ENCODE results near the gene CCDC134.

CCDC134 gene

GRCh38 chr22:41766476-41766875 is 34.0 kb upstream of the CCDC134 start:
- no peak overlapping the region for H3K27ac ChIP-seq
- no peak for DNase-seq (ENCODE audit: low spot score)
- H3K4me3 ChIP-seq = no peak overlapping the region
- TF ChIP-seq CTCF (IDR thresholded peaks at IDR 0.05) = no peak

GRCh38 chr22:41768430-41768829 is 32.0 kb upstream of the CCDC134 start:
- no peak overlapping the region for H3K27ac ChIP-seq
- no peak for DNase-seq (ENCODE audit: low spot score)

GRCh38 chr22:41770715-41771468 is 29.6 kb upstream of the CCDC134 start:
- H3K4me3 ChIP-seq = no peak overlapping the region
- DNase-seq (ENCODE audit: low spot score) = no peak
- TF ChIP-seq CTCF (IDR thresholded peaks at IDR 0.05) = no peak
- no peak overlapping the region for H3K27ac ChIP-seq

More at GRCh38 chr22:41768430-41768829, 32.0 kb upstream of the CCDC134 start:
- no peak overlapping the region for H3K4me3 ChIP-seq
- TF ChIP-seq CTCF (IDR thresholded peaks at IDR 0.05) = no peak

- no peak overlapping the region for H3K27ac ChIP-seq
- no peak for TF ChIP-seq CTCF (IDR thresholded peaks at IDR 0.05)
- DNase-seq (ENCODE audit: low spot score) = no peak
- no peak overlapping the region for H3K4me3 ChIP-seq
Observed at GRCh38 chr22:41772198-41772597, 28.3 kb upstream of the CCDC134 start.

- Histone ChIP-seq H3K4me3 (no peak overlapping the region), H3K27ac (no peak overlapping the region)
- DNase-seq (ENCODE audit: low spot score) = no peak
- TF ChIP-seq CTCF (IDR thresholded peaks at IDR 0.05) = no peak
Observed at GRCh38 chr22:41772645-41773044, 27.8 kb upstream of the CCDC134 start.

GRCh38 chr22:41775338-41775737 is 25.1 kb upstream of the CCDC134 start:
- no peak for DNase-seq (ENCODE audit: low spot score)
- H3K4me3 ChIP-seq = no peak overlapping the region
- H3K27ac ChIP-seq = no peak overlapping the region
- TF ChIP-seq CTCF (IDR thresholded peaks at IDR 0.05) = no peak

GRCh38 chr22:41775976-41776375 is 24.5 kb upstream of the CCDC134 start:
- TF ChIP-seq CTCF (IDR thresholded peaks at IDR 0.05) = no peak
- Histone ChIP-seq H3K27ac (no peak overlapping the region), H3K4me3 (no peak overlapping the region)
- no peak for DNase-seq (ENCODE audit: low spot score)
